RWPE2 (cell line): ENCODE data around the gene KIF3B.

ENCODE experiments used
- ATAC-seq: fragments of 200-7000 bp; cut with Tn5 transposase; 3 replicates; pipeline ENCODE4 v1.9.1; 2021; ENCODE audit warnings: low read depth
- DNase-seq: peaks from one replicate; pipeline ENCODE4 v3.0.0-alpha.2; 2020; ENCODE audit warnings: low spot score
- H3K27ac ChIP-seq: fragments of 450-650 bp; 2 replicates; pipeline ENCODE4 v1.5.1; 2017; ENCODE audit warnings: mild to moderate bottlenecking; ENCODE audit not compliant: poor library complexity, severe bottlenecking
- H3K27me3 ChIP-seq: fragments of 250-450 bp; sonication (Bioruptor Pico); 2 replicates; pipeline ENCODE4 v1.5.1; 2021; ENCODE audit warnings: mild to moderate bottlenecking, moderate library complexity; ENCODE audit not compliant: insufficient read depth, poor library complexity, severe bottlenecking
- H3K36me3 ChIP-seq: fragments of 250-450 bp; sonication (Bioruptor Pico); 2 replicates; pipeline ENCODE4 v1.5.1; 2020; ENCODE audit warnings: low read depth, mild to moderate bottlenecking, moderate library complexity
- H3K4me1 ChIP-seq: fragments of 250-450 bp; sonication (Bioruptor Pico); 2 replicates; pipeline ENCODE4 v1.5.1; 2021; ENCODE audit warnings: mild to moderate bottlenecking, moderate library complexity; ENCODE audit not compliant: insufficient read depth, poor library complexity, severe bottlenecking
- H3K4me3 ChIP-seq: fragments of 250-450 bp; sonication (Bioruptor Pico); 2 replicates; pipeline ENCODE4 v1.5.1; 2021; ENCODE audit warnings: mild to moderate bottlenecking, moderate library complexity; ENCODE audit not compliant: severe bottlenecking
- H3K9me3 ChIP-seq: fragments of 250-450 bp; sonication (Bioruptor Pico); 2 replicates; pipeline ENCODE4 v1.5.1; 2021; ENCODE audit warnings: mild to moderate bottlenecking, moderate library complexity; ENCODE audit not compliant: severe bottlenecking
- TF ChIP-seq, protein P1 (sequence below): fragments of 450-650 bp; IDR thresholded peaks from one replicate; pipeline ENCODE4 v1.5.1; 2017; ENCODE audit warnings: mild to moderate bottlenecking, moderate library complexity; ENCODE audit not compliant: poor library complexity, severe bottlenecking

KIF3B gene

DNA sequence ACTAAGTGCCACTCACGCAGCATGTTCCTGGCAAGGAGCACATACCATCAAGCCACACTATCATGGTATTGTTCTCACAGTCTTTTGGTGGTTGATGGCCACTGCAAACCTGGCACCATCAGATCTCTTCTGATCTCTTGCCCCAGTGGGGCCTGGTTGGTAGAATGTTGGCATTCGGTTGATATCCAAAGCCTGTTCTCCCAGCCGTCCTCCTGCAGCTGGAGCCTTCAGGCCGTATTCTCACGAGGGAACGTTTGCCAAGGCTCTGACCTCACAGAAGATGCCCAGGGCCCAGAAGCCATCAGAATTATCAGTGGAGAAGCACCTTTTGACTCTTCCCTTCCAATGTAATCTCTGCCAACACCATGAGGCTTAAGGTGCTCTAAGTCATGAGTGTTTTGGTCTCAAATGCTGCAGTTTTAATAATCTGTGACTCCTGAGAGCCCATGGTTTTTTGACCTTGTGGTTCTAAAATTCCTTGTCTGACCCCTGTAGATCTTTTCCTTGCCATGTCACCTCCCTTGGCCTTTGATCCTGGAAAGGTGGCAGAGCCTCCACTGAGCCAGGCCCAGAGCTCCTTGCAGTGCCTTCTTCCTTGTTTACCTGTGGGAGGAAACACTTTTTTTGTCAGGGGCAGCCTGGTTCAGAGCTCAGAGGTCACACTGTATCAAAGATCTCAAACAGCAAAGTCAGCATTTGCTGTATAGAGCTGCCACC lies 42.0 kb upstream of the KIF3B start:
- H3K4me1 ChIP-seq = peaks cover 7% of the 10 kb centered on the region
- TF ChIP-seq, protein P1, sequence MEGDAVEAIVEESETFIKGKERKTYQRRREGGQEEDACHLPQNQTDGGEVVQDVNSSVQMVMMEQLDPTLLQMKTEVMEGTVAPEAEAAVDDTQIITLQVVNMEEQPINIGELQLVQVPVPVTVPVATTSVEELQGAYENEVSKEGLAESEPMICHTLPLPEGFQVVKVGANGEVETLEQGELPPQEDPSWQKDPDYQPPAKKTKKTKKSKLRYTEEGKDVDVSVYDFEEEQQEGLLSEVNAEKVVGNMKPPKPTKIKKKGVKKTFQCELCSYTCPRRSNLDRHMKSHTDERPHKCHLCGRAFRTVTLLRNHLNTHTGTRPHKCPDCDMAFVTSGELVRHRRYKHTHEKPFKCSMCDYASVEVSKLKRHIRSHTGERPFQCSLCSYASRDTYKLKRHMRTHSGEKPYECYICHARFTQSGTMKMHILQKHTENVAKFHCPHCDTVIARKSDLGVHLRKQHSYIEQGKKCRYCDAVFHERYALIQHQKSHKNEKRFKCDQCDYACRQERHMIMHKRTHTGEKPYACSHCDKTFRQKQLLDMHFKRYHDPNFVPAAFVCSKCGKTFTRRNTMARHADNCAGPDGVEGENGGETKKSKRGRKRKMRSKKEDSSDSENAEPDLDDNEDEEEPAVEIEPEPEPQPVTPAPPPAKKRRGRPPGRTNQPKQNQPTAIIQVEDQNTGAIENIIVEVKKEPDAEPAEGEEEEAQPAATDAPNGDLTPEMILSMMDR = no peak
- ATAC-seq (no peak), DNase-seq (no peak)
- H3K9me3 ChIP-seq = no peaks in the 10 kb centered on the region
- no peak overlapping the region for H3K4me3 ChIP-seq
- H3K36me3 ChIP-seq = peaks cover 52% of the 10 kb centered on the region
- H3K27ac ChIP-seq = no peak overlapping the region
- no peaks in the 10 kb centered on the region for H3K27me3 ChIP-seq

DNA sequence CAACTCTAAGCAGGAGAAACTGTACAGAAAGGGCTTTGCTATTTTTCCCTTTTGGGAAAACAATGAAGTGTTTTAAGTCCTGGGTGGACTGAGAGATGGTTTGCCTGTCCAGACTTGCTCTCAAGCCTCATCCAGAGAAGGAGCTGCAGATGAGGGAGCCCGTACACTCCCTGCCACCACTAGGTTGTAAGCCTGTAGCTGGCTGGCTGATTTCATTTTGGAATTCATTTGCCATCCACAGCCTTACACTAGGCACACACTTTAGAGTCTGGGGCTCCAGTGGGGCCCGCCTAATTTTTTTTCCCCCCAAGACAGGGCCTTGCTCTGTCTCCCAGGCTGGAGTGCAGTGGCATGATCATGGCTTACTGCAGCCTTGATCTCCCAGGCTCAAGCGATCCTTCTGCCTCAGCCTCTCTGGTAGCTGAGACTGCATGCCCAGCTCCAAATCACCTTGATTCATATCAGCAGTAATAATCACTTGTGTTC lies 41.4 kb upstream of the KIF3B start:
- ATAC-seq (peak; percentile 69), DNase-seq (no peak)
- TF ChIP-seq, protein P1 = no peak
- Histone ChIP-seq H3K27ac (no peak overlapping the region), H3K36me3 (peaks cover 47% of the 10 kb centered on the region), H3K4me1 (peaks cover 7% of the 10 kb centered on the region), H3K9me3 (no peaks in the 10 kb centered on the region), H3K4me3 (no peak overlapping the region), H3K27me3 (no peaks in the 10 kb centered on the region)

DNA sequence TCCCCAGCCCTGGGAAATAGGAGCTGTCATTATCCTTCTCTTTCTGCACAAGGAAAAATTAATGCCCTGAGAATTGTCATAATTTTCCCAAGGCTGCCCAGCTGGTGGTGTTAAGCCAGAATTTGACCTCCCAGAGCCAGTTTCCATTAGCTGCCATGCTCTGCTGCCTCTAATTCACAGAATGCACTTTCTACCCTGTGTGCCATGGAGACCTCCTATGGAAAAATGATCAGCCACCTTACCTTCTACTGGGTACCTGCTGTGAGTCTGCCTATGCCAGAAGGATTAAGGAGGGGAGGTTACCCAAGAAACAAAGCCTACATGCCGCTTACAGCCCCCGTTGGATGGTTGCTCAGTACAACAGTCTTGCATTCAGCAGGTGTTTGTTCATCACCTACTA lies 40.6 kb upstream of the KIF3B start:
- Histone ChIP-seq H3K36me3 (peaks cover 39% of the 10 kb centered on the region), H3K4me3 (no peak overlapping the region), H3K9me3 (no peaks in the 10 kb centered on the region), H3K27me3 (no peaks in the 10 kb centered on the region), H3K27ac (no peak overlapping the region), H3K4me1 (peaks cover 7% of the 10 kb centered on the region)
- TF ChIP-seq, protein P1 = no peak
- no peak for ATAC-seq
- no peak for DNase-seq

DNA sequence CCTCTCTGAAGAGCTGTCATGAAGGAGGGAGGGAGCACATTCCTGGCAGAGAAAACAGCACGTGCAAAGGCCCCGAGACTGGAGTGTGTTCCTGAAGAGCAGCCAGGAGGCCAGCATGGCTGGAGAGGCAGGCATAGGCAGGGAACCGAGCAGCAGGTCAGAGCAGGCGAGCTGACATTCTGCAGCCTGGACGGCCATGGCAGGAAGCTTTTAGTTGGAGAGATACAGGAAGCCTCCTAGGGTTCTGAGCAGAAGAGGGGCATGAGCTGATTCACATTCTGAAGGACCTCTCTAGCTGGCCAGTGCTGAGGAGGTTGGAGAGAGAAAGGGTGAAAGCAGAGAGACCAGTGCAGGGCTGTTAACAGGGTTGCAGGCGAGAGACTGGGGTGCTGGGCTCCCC lies 40.0 kb upstream of the KIF3B start:
- DNase-seq (no peak), ATAC-seq (peak; percentile 4; the same call in 1 of the 3 replicates)
- Histone ChIP-seq H3K27me3 (no peaks in the 10 kb centered on the region), H3K4me3 (no peak overlapping the region), H3K4me1 (peaks cover 7% of the 10 kb centered on the region), H3K36me3 (peaks cover 33% of the 10 kb centered on the region), H3K9me3 (no peaks in the 10 kb centered on the region), H3K27ac (no peak overlapping the region)
- TF ChIP-seq, protein P1 = no peak
